OCI-LY7 (cell line): ENCODE data around the gene NDUFS4. TPM values are rescaled to one million over a fixed set of nuclear protein-coding genes. Genes with fewer than 3 reads are reported as not detected.

Source experiments
- Bru-seq: library from RNA; stranded (reverse); fragments of 400-500 nt; gene quantifications from one replicate; lab custom pipeline; 2021; lab: Mats Ljungman, UMichigan
- BruChase-seq, 2 experiments: library from RNA; stranded (reverse); fragments of 400-500 nt; gene quantifications; one replicate each; lab custom pipeline; 2021; lab: Mats Ljungman, UMichigan
- BruUV-seq: library from RNA; stranded (reverse); fragments of 400-500 nt; replicated peaks from 2 replicates; lab custom pipeline; 2021; lab: Mats Ljungman, UMichigan
- CTCF ChIA-PET: fragments of 300-600 bp; sonication (Branson Sonifier 250); formaldehyde crosslinking; loops from one replicate; lab custom pipeline; 2022; ENCODE audit warnings: antibody characterized with exemption; ENCODE audit not compliant: unreplicated experiment; lab: Charles Lee
- POLR2A ChIA-PET: fragments of 300-600 bp; sonication (Branson Sonifier 250); formaldehyde crosslinking; loops from one replicate; lab custom pipeline; 2022; ENCODE audit warnings: antibody characterized with exemption; lab: Charles Lee
- DNase-seq: peaks from one replicate; pipeline ENCODE4 v3.0.0-alpha.2; 2015; ENCODE audit warnings: low spot score
- H2AFZ ChIP-seq: fragments of 200-600 bp; sonication (generic), shearing (Covaris generic); 2 replicates; pipeline ENCODE4 v1.6.1; 2014; ENCODE audit warnings: mild to moderate bottlenecking, antibody characterized with exemption, low read length, moderate library complexity
- H3K27ac ChIP-seq: fragments of 200-600 bp; sonication (generic); 2 replicates; pipeline ENCODE4 v1.5.1; 2014; ENCODE audit warnings: mixed run types, low read depth, mild to moderate bottlenecking, moderate library complexity, low read length, inconsistent platforms; ENCODE audit not compliant: poor library complexity, severe bottlenecking
- H3K36me3 ChIP-seq: fragments of 200-600 bp; sonication (generic); 2 replicates; pipeline ENCODE4 v1.6.1; 2014; ENCODE audit warnings: mild to moderate bottlenecking, antibody characterized with exemption, low read length, moderate library complexity, mixed read lengths; ENCODE audit not compliant: insufficient read depth
- H3K4me1 ChIP-seq: fragments of 200-600 bp; sonication (generic); 2 replicates; pipeline ENCODE4 v1.5.1; 2014; ENCODE audit warnings: mild to moderate bottlenecking, low read length; ENCODE audit not compliant: insufficient read depth, poor library complexity, severe bottlenecking
- H3K4me2 ChIP-seq: fragments of 200-600 bp; sonication (generic); 2 replicates; pipeline ENCODE4 v1.6.1; 2014; ENCODE audit warnings: mild to moderate bottlenecking, low read length
- H3K4me3 ChIP-seq: fragments of 200-600 bp; sonication (generic); 2 replicates; pipeline ENCODE4 v1.5.1; 2014; ENCODE audit warnings: mild to moderate bottlenecking, low read depth, low read length; ENCODE audit not compliant: poor library complexity, severe bottlenecking
- H3K79me2 ChIP-seq: fragments of 200-600 bp; sonication (generic); 2 replicates; pipeline ENCODE4 v1.6.1; 2016; ENCODE audit warnings: low read depth, mild to moderate bottlenecking, low read length, moderate library complexity, mixed read lengths; ENCODE audit not compliant: insufficient read depth
- H3K9me2 ChIP-seq: fragments of 200-600 bp; sonication (generic); 2 replicates; pipeline ENCODE4 v1.6.1; 2016; ENCODE audit warnings: mild to moderate bottlenecking, low read length, mixed read lengths; ENCODE audit not compliant: insufficient read depth
- H3K9me3 ChIP-seq: fragments of 200-600 bp; sonication (generic); 2 replicates; pipeline ENCODE4 v1.6.1; 2014; ENCODE audit warnings: mild to moderate bottlenecking, mixed run types, low read length, mixed read lengths
- H4K20me1 ChIP-seq: fragments of 200-600 bp; sonication (generic); 2 replicates; pipeline ENCODE4 v1.6.1; 2014; ENCODE audit warnings: mild to moderate bottlenecking, antibody characterized with exemption, low read length, moderate library complexity, mixed read lengths; ENCODE audit not compliant: insufficient read depth
- CTCF ChIP-seq: fragments of 200-600 bp; sonication (generic); conservative IDR thresholded peaks from 2 replicates; pipeline ENCODE4 v1.5.1; 2014; ENCODE audit warnings: mild to moderate bottlenecking, antibody characterized with exemption, low read length, moderate library complexity, mixed read lengths
- EZH2phosphoT487 ChIP-seq: fragments of 200-600 bp; sonication (generic); IDR thresholded peaks from 2 replicates; pipeline ENCODE4 v1.6.1; 2018; ENCODE audit warnings: low read depth, borderline replicate concordance, mild to moderate bottlenecking, mixed run types, antibody characterized with exemption, low read length, moderate library complexity, mixed read lengths
- intact Hi-C: fragments of 100-400 bp; cut with micrococcal nuclease; formaldehyde crosslinking; loops from one replicate; pipeline ENCODE4 v1.10.0; 2022; ENCODE audit not compliant: unreplicated experiment
- long read RNA-seq: library from polyadenylated mRNA; stranded (forward); transcript quantifications from one replicate; pipeline ENCODE4 v2.0.0, GENCODE V29; 2022
- total RNA-seq, 2 experiments: library from RNA; depleted of rRNA in 1 of 2; stranded (reverse); fragments of >200 nt in 1 of 2; shearing (Covaris generic) in 1 of 2; gene quantifications; 2 replicates each; pipeline ENCODE4 v1.2.3, GENCODE V29; 2014 to 2022

The NDUFS4 gene
- total RNA-seq (2014; rRNA removed; shearing (Covaris generic)) (49.1 and 57.2 TPM in 2 replicates), total RNA-seq (2022) (35.1 and 38.1 TPM in 2 replicates), Bru-seq, nascent RNA (percentile 76 among the genes with signal in this experiment), BruChase-seq, experiment 1, labeled RNA remaining after a 6-hour chase (percentile 54 among the genes with signal in this experiment), BruChase-seq, experiment 2, labeled RNA remaining after a 2-hour chase (percentile 55 among the genes with signal in this experiment)
- long read RNA-seq, transcript NDUFS4-201 (5 exons, 675 nt): major isoform, 20 of 23 reads
- long read RNA-seq, partial matches to known transcripts: 0 of 23 reads
- long read RNA-seq, other reads (novel, unspliced or antisense): 2 of 23 reads

- Histone ChIP-seq H3K4me3 (peak within 1 kb of the TSS; percentile 89), H2AFZ (peak within 1 kb of the TSS; percentile 100), H3K4me1 (peaks cover 10% of the 10 kb centered on the region), H3K9me3 (peaks cover 10% of the 10 kb centered on the region; the same call in 1 of the 2 replicates), H3K4me2 (peak within 1 kb of the TSS; percentile 84), H3K9me2 (no peaks in the 10 kb centered on the region), H3K36me3 (no peaks in the 10 kb centered on the region), H4K20me1 (no peaks in the 10 kb centered on the region), H3K27ac (peak within 1 kb of the TSS; percentile 52), H3K79me2 (peaks cover 34% of the 10 kb centered on the region)
- BruUV-seq: no TSS peak
- ChIA-PET CTCF (no interaction called here), POLR2A (interaction anchor here (1.7 kb wide), 1 partner anchor 18 kb away, joined by 5 read pairs; no protein-coding TSS in a partner anchor)
- intact Hi-C loops: no loop called here
- DNase-seq: peak; percentile 84
- no peak for TF ChIP-seq EZH2phosphoT487
- TF ChIP-seq CTCF: no peak
Observed at GRCh38 chr5:53560506-53561191, at the start of gene NDUFS4. NDUFS4 (plus strand) TSS chr5:53560639; CDS start chr5:53560663, 24 bp downstream.

- Histone ChIP-seq H2AFZ (no peak overlapping the region), H3K36me3 (no peaks in the 10 kb centered on the region), H3K4me3 (no peak overlapping the region), H3K4me1 (no peaks in the 10 kb centered on the region), H3K79me2 (no peaks in the 10 kb centered on the region), H3K9me2 (no peaks in the 10 kb centered on the region), H3K27ac (no peak overlapping the region), H3K4me2 (no peak overlapping the region), H3K9me3 (no peaks in the 10 kb centered on the region), H4K20me1 (no peaks in the 10 kb centered on the region)
- no peak for DNase-seq
- POLR2A ChIA-PET: no interaction called here
- intact Hi-C loops: no loop called here
- no peak for TF ChIP-seq CTCF
- TF ChIP-seq EZH2phosphoT487: no peak
- no TSS peak for BruUV-seq
- CTCF ChIA-PET: no interaction called here
Observed at GRCh38 chr5:53512539-53512938, 47.9 kb upstream of the NDUFS4 start.

GRCh38 chr5:53515988-53516387 is 44.5 kb upstream of the NDUFS4 start:
- no peak overlapping the region for H3K27ac ChIP-seq
- intact Hi-C loops: no loop called here
- no peak overlapping the region for H2AFZ ChIP-seq
- no peaks in the 10 kb centered on the region for H3K79me2 ChIP-seq
- no peak overlapping the region for H3K4me2 ChIP-seq
- H3K4me1 ChIP-seq: no peaks in the 10 kb centered on the region
- ChIA-PET CTCF (no interaction called here), POLR2A (no interaction called here)
- no peaks in the 10 kb centered on the region for H3K9me3 ChIP-seq
- BruUV-seq: no TSS peak
- DNase-seq: no peak
- TF ChIP-seq EZH2phosphoT487 (no peak), CTCF (no peak)
- H3K4me3 ChIP-seq: no peak overlapping the region
- no peaks in the 10 kb centered on the region for H4K20me1 ChIP-seq
- H3K36me3 ChIP-seq: no peaks in the 10 kb centered on the region
- H3K9me2 ChIP-seq: no peaks in the 10 kb centered on the region
